AG09309 (cell line): ENCODE measurements around the gene ARPC4.

ENCODE experiments used
- DNase-seq: peaks from one replicate; pipeline ENCODE4 v3.0.0-alpha.2; 2010; ENCODE audit warnings: low read depth
- H3K4me3 ChIP-seq: 2 replicates; pipeline ENCODE4 v1.5.1; 2011; ENCODE audit warnings: mild to moderate bottlenecking, low read depth, low read length, moderate library complexity; ENCODE audit not compliant: control insufficient read depth
- TF ChIP-seq, protein P1 (sequence below): IDR thresholded peaks from 2 replicates; pipeline ENCODE4 v1.5.1; 2011; ENCODE audit warnings: mild to moderate bottlenecking, low read depth, low read length, inconsistent platforms; ENCODE audit not compliant: insufficient read depth, control insufficient read depth; ENCODE audit errors: missing control alignments

The ARPC4 gene

DNA sequence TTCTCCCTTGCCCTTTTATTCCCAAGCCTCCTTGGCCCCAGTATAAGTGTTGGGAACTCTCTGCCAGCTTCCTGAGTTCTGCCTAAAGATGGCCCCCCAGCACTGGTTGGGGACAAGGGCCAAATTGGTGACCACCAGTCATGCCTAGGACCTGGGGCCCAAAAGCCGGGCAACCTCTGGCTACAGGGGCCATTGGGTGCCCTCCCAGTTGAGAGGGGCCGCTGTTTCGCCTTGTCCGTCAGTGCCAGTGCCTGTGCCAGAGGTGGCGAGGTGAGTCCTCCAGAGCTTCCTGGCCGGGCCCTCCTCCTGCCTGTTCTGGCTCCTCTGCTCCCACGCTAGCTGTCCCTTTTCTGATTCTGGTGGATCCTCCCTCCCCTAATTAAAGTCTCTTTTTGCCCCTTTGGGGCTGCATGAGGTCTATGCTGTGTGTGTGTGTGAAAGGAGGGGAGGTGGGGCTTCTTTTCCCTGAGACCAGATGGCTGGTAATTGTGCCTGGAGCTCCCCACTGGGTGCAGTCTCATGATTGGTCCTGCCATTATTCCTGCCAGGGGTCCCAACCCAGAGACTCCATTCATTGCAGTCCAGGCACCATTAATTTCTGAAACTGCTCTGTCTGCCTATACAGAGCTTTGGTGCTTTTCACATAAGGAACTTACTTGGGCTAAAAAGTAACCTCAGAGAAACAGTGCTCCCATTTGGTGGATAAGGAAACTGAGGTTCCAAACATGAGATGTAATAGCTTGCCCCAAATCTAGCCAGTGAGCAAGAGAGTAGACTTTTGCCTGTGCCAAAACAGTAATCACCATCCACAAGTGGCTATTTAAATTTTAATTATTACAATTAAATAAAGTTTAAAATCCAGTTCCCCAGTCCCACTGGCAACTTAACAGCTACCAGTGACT lies 14.1 kb downstream of the ARPC4 start:
- H3K4me3 ChIP-seq: no peak overlapping the region
- DNase-seq: no peak

DNA sequence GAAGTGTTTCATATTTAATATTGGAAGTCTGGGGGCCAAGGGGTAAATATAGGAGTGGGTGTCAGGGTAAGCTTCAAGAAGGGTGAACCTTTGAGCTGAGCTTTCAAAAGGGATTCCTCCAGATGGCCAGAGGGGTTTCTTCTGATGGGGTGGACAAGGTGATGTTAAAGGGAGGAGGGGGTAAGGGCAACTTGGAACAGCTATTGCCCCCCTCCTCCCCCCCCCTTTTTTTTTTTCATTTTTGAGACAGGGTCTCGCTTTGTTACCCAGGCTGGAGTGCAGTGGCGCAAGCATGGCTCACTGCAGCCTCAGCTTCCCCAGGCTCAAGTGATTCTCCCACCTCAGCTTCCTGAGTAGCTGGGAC lies 15.1 kb downstream of the ARPC4 start:
- no peak for DNase-seq

More for the DNA sequence above, 14.1 kb downstream of the ARPC4 start:
- TF ChIP-seq, protein P1, sequence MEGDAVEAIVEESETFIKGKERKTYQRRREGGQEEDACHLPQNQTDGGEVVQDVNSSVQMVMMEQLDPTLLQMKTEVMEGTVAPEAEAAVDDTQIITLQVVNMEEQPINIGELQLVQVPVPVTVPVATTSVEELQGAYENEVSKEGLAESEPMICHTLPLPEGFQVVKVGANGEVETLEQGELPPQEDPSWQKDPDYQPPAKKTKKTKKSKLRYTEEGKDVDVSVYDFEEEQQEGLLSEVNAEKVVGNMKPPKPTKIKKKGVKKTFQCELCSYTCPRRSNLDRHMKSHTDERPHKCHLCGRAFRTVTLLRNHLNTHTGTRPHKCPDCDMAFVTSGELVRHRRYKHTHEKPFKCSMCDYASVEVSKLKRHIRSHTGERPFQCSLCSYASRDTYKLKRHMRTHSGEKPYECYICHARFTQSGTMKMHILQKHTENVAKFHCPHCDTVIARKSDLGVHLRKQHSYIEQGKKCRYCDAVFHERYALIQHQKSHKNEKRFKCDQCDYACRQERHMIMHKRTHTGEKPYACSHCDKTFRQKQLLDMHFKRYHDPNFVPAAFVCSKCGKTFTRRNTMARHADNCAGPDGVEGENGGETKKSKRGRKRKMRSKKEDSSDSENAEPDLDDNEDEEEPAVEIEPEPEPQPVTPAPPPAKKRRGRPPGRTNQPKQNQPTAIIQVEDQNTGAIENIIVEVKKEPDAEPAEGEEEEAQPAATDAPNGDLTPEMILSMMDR: no peak

DNA sequence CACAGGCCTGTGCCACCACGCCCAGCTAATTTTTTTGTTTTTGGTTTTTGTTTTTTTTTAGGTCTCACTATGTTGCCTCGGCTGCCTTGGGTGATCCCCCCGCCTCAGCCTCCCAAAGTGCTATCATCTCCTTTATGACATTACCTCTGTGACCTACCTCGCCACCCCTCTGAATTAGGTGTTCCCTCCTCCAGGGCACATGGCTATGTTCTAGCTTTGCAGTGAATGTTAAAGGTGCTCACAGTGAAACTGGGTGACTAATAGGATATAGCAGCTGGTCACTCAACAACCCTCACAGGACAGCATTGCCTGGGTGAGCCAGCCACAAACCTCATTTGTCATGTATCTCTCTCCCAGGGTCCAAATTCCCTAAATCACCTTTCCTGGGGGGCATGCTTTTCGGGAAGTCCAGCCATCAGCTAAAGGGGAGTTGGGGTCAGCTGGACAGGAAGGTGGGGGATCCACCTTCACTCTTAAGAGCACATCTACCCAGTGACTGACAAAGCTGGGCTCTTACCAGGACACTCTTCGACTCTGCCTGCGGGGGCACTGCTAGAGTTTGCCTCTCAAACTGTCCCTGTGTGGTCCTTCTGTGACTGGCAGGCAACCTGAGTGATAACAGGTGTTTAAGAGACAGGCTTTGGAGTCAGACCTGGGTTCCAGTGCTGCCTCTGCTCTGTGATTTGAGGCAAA lies 15.6 kb downstream of the ARPC4 start:
- TF ChIP-seq, protein P1: peak; percentile 31
- no peak overlapping the region for H3K4me3 ChIP-seq
- DNase-seq: no peak

More for the DNA sequence above, 15.1 kb downstream of the ARPC4 start:
- TF ChIP-seq, protein P1: no peak
- no peak overlapping the region for H3K4me3 ChIP-seq

DNA sequence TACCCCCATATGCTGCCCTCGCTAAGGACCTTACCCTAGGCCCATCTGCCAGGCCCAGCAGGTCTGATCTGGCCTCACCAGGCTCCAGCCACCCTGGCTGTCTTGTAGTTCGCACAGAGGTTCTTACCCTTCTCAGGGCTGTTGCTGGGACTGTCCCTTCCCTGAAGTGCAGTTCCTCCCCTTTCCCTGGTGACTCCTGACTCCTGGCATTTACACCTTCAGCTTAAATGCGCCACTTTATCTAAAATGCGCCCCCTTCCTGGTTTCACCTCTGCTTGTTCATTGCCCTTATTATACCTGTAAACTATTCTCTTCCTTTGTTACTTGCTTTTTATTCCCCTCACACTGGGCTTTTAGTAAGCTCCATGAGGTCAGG lies 16.3 kb downstream of the ARPC4 start:
- TF ChIP-seq, protein P1: no peak
- H3K4me3 ChIP-seq: peak overlapping the region; percentile 64
- DNase-seq: no peak

DNA sequence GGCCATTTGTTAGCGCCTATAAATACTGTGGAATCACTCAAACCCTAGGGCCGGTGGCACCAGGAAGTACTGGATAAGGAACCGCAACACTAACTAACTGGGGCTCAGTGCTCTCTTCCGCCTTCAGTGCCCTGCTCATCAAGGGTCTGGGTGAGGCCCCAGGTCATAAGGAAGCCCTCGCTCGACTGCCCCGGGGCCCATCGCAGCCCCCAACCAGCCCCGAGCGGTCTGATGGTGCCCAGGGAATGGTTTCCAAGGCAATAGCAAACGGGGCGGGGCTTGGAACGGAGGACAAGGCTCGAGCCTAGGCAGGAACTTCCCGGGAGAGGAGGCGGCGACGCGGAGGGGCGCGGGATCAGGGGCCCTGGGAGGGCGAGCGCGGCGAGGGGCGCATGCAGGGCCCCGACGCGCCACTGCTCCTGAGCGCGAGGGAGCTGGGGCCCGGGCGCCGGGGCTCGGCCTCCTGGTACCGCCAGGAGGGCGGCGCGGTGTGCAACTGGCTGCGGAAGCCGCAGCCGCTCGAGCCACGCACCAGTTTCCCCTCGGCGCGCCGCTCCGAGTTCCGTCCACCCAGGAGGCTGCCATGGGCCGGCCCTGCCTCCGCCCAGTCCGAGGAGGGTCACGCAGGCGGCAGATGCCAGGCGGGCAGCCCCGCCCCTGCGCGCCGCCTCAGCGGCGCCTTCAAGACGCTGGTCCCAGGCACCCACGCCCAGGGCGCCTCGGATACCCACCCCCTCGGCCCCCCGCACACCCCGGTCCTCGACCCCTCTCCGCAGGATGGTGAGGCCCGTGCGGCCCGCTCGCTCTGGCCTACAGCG lies 16.9 kb downstream of the ARPC4 start, which contains the start of gene TTLL3:
TSS of gene TTLL3 (plus strand) at position 648 of the 818 bp plus-strand sequence. CDS start 400 bp downstream, outside the sequence.
- H3K4me3 ChIP-seq: peak within 1 kb of the TSS; percentile 64
- DNase-seq: no peak
- TF ChIP-seq, protein P1: no peak

DNA sequence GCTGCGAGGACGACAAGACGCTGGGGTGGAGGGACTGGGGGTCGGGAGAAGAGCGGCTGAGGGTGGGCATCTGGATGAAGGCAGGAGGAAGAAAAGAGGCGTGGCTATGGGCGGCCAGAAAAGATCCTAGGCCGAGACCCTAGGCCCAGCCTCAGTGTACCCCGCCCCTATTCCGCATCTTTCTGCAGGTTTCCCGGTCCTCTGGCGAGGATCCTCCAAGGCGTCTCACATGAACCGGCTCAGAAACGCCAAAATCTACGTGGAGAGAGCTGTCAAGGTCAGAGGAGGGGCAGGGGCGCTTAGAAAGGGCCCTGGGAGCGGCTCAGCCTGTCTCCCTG lies 17.5 kb downstream of the ARPC4 start:
- peak overlapping the region; percentile 64 for H3K4me3 ChIP-seq

More for the DNA sequence above, 17.5 kb downstream of the ARPC4 start:
- DNase-seq: no peak
- TF ChIP-seq, protein P1: no peak
